ENCODE measurements around the gene BAK1. TPM values are rescaled to one million over a fixed set of nuclear protein-coding genes. Genes with fewer than 3 reads are reported as not detected.

Gene BAK1
- total RNA-seq, 1 experiment from 2014 or later, result 45.8 TPM

DNA sequence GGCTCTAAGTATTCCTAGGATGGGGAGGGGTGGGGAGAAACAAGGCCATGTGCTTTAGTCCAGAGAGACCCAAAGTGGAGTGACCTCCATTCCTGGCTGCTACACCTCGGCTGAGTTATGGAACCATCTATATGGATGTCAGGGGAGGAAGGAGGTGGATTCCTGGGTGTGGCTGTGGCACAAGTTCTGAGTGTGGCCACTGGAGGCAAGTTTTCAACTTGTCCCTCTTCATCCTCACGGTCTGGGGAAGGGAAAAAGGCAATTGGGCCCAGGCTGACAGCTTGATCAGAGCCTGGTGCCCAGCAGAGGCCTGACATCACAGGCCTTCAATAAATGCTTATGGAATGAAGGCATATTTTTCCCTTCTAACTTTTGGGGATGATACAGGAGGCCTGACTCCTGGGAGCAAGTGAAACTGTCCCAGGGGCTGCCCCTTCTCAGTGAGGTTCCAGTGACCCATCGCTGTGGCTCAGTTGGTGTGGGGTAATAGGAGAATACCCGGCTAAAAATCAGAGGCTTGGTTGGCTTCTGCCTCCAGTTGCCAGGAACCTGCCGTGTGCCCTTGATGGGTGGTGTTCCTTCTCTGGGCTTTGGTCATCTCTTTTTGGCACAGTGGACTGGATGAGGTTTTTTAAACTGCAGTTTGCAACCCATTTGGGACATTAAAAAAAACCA, 39.2 kb upstream of the BAK1 start:
- POLR2A ChIA-PET, result interaction anchor here (0.6 to 5.6 kb wide), 9 partner anchors 8 to 244 kb away, joined by 3 to 51 read pairs (median 3); partner anchors contain the start of gene BAK1
- TSS peak; percentile 48 for BruUV-seq (replicated peaks)
- H3K36me3 Mint-ChIP-seq (ENCODE audit: insufficient read depth, unreplicated experiment), result peaks cover 7% of the 10 kb centered on the region

DNA sequence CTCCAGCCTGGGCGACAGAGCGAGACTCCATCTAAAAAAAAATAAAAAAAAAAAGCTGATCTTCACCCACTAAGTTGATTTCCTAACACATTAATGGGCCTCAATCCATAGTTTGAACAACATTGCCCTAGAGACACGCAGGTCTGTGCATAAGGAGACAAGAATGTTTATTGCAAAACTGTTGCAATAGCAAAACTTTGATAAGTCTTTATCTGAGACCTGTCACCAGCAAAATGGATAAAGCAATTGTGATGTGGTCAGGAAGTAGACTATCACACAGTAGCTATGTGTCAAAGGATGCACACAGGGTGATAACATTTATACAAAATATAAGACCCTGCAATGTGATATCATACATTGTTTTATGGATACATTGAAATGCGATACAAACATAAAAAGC, 36.8 kb upstream of the BAK1 start:
- H3K9me3 Mint-ChIP-seq (ENCODE audit: unreplicated experiment), result no peaks in the 10 kb centered on the region
- no peak for DNase-seq (ENCODE audit: unreplicated experiment)
- CTCF ChIA-PET, result interaction anchor here (1.3 kb wide), 1 partner anchor 27 kb away, joined by 6 read pairs; no protein-coding TSS in a partner anchor
- no peak for TF ChIP-seq CTCF (IDR thresholded peaks at IDR 0.05; ENCODE audit: unreplicated experiment)
- H3K27ac Mint-ChIP-seq (ENCODE audit: low read depth, unreplicated experiment), result no peak overlapping the region
- no peak overlapping the region for H3K4me3 Mint-ChIP-seq (ENCODE audit: unreplicated experiment)
- H3K36me3 Mint-ChIP-seq (ENCODE audit: insufficient read depth, unreplicated experiment), result no peaks in the 10 kb centered on the region
- no TSS peak for BruUV-seq (replicated peaks)
- intact Hi-C loops (cut with micrococcal nuclease), result no loop called here
- H3K4me1 Mint-ChIP-seq (ENCODE audit: insufficient read depth, unreplicated experiment), result peaks cover 29% of the 10 kb centered on the region
- H3K27me3 Mint-ChIP-seq (ENCODE audit: insufficient read depth, unreplicated experiment), result no peaks in the 10 kb centered on the region
- POLR2A ChIA-PET, result interaction anchor here (0.5 to 0.6 kb wide), 2 partner anchors 9 to 187 kb away, joined by 3 to 4 read pairs; no protein-coding TSS in a partner anchor

More for the DNA sequence above, 39.2 kb upstream of the BAK1 start:
- intact Hi-C loops (cut with micrococcal nuclease), result no loop called here
- no peaks in the 10 kb centered on the region for H3K27me3 Mint-ChIP-seq (ENCODE audit: insufficient read depth, unreplicated experiment)
- no peaks in the 10 kb centered on the region for H3K9me3 Mint-ChIP-seq (ENCODE audit: unreplicated experiment)
- no peak for DNase-seq (ENCODE audit: unreplicated experiment)
- peaks cover 35% of the 10 kb centered on the region for H3K4me1 Mint-ChIP-seq (ENCODE audit: insufficient read depth, unreplicated experiment)
- no peak for TF ChIP-seq CTCF (IDR thresholded peaks at IDR 0.05; ENCODE audit: unreplicated experiment)
- peak overlapping the region; percentile 95 for H3K27ac Mint-ChIP-seq (ENCODE audit: low read depth, unreplicated experiment)
- CTCF ChIA-PET, result interaction anchor here (0.7 to 1.2 kb wide), 5 partner anchors 8 to 92 kb away, joined by 3 to 6 read pairs (median 3); partner anchors contain the start of gene UQCC2
- peak overlapping the region; percentile 86 for H3K4me3 Mint-ChIP-seq (ENCODE audit: unreplicated experiment)

DNA sequence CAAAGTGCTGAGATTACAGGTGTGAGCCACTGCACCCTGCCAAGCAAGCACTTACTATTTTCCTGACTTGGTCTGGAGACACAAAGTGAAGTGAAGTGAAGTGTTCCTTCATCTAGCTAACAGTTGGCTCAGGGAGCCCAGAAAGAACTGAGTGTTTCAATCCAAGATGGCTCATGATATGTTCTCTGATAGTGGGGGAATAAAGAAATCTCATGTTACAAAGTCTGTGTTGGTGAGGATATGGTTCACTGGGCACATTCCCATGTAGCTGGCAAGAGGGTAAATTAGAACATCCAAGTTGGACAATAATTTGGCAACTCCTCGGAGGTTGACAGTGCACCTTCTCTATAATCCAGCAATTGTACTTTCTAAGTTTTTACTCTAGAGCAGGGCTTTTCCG, 36.0 kb upstream of the BAK1 start:
- H3K36me3 Mint-ChIP-seq (ENCODE audit: insufficient read depth, unreplicated experiment), result no peaks in the 10 kb centered on the region
- CTCF ChIA-PET, result interaction anchor here (0.6 to 1.3 kb wide), 4 partner anchors 9 to 82 kb away, joined by 3 to 6 read pairs (median 3); no protein-coding TSS in a partner anchor
- TF ChIP-seq CTCF (IDR thresholded peaks at IDR 0.05; ENCODE audit: unreplicated experiment), result no peak
- no peaks in the 10 kb centered on the region for H3K27me3 Mint-ChIP-seq (ENCODE audit: insufficient read depth, unreplicated experiment)
- no peak overlapping the region for H3K4me3 Mint-ChIP-seq (ENCODE audit: unreplicated experiment)
- H3K9me3 Mint-ChIP-seq (ENCODE audit: unreplicated experiment), result no peaks in the 10 kb centered on the region
- BruUV-seq (replicated peaks), result no TSS peak
- no peak for DNase-seq (ENCODE audit: unreplicated experiment)
- POLR2A ChIA-PET, result interaction anchor here (0.6 to 1.2 kb wide), 2 partner anchors 338 to 647 kb away, joined by 3 read pairs; no protein-coding TSS in a partner anchor
- no peak overlapping the region for H3K27ac Mint-ChIP-seq (ENCODE audit: low read depth, unreplicated experiment)
- intact Hi-C loops (cut with micrococcal nuclease), result no loop called here
- H3K4me1 Mint-ChIP-seq (ENCODE audit: insufficient read depth, unreplicated experiment), result peaks cover 31% of the 10 kb centered on the region

DNA sequence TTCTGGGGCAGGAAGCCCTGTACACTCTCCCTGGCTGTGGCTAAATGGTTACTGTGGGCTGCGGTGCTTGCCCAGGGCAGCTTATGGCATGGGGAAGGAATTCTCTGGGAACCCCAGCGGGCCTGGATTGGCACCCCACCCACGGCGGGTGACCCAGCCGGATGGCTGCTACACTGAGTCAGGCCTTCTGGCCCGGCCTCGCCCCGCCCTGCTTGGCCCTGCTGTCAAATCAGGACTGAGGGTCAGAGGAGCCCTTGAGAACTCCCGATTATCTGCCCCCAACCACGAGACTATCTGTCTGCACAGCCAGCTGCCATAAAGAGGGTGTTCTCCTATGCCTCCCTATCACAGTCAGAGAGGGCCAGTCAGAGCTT, 33.7 kb upstream of the BAK1 start:
- Mint-ChIP-seq H3K27ac (ENCODE audit: low read depth, unreplicated experiment) (peak overlapping the region; percentile 2), H3K9me3 (ENCODE audit: unreplicated experiment) (no peaks in the 10 kb centered on the region), H3K4me1 (ENCODE audit: insufficient read depth, unreplicated experiment) (peaks cover 34% of the 10 kb centered on the region), H3K36me3 (ENCODE audit: insufficient read depth, unreplicated experiment) (no peaks in the 10 kb centered on the region), H3K4me3 (ENCODE audit: unreplicated experiment) (no peak overlapping the region), H3K27me3 (ENCODE audit: insufficient read depth, unreplicated experiment) (no peaks in the 10 kb centered on the region)
- intact Hi-C loops (cut with micrococcal nuclease), result no loop called here
- TF ChIP-seq CTCF (IDR thresholded peaks at IDR 0.05; ENCODE audit: unreplicated experiment), result no peak
- ChIA-PET CTCF (interaction anchor here (0.7 to 2.1 kb wide), 7 partner anchors 12 to 223 kb away, joined by 3 to 11 read pairs (median 4); no protein-coding TSS in a partner anchor), POLR2A (interaction anchor here (0.6 to 1.4 kb wide), 4 partner anchors 9 to 1961 kb away, joined by 3 to 5 read pairs (median 4); partner anchors contain the start of gene BAG6)
- peak; percentile 47 for DNase-seq (ENCODE audit: unreplicated experiment)
- BruUV-seq (replicated peaks), result no TSS peak
